Esophagus (tissue), 2 donors: Measurements from ENCODE around the gene IL15RA. TPM values are rescaled to one million over a fixed set of nuclear protein-coding genes. Genes with fewer than 3 reads are reported as not detected.

Experiments used
- H3K27ac ChIP-seq, 2 donors: one replicate each; pipeline ENCODE4 v1.5.1; 2013; ENCODE audit warnings: low read depth in 2 of 2, mild to moderate bottlenecking in 2 of 2, inconsistent platforms in 1 of 2, low read length in 1 of 2, moderate library complexity in 1 of 2
- H3K27me3 ChIP-seq, 2 donors: one replicate each; pipeline ENCODE4 v1.6.1; 2013; ENCODE audit warnings: low read length in 2 of 2, control low read depth in 1 of 2, mild to moderate bottlenecking in 1 of 2; ENCODE audit not compliant: insufficient read depth in 2 of 2, control insufficient read depth in 1 of 2
- H3K36me3 ChIP-seq, 2 donors: one replicate each; pipeline ENCODE4 v1.6.1; 2013; ENCODE audit warnings: low read length in 1 of 2; ENCODE audit not compliant: control insufficient read depth in 2 of 2, insufficient read depth in 2 of 2
- H3K4me1 ChIP-seq, 2 donors: one replicate each; pipeline ENCODE4 v1.6.1; 2013; ENCODE audit warnings: low read length in 1 of 2; ENCODE audit not compliant: control insufficient read depth in 2 of 2, insufficient read depth in 2 of 2
- H3K4me3 ChIP-seq, 2 donors: one replicate each; pipeline ENCODE4 v1.5.1; 2013; ENCODE audit warnings: low read length in 2 of 2, mild to moderate bottlenecking in 2 of 2, low read depth in 1 of 2, moderate library complexity in 1 of 2
- H3K9me3 ChIP-seq, 2 donors: one replicate each; pipeline ENCODE4 v1.6.1; 2013; ENCODE audit warnings: mild to moderate bottlenecking in 2 of 2, low read depth in 1 of 2, low read length in 1 of 2, moderate library complexity in 1 of 2; ENCODE audit not compliant: control insufficient read depth in 2 of 2, insufficient read depth in 1 of 2
- WGBS, 2 donors: extraction: QIAGEN DNeasy Blood & Tissue Kit; methylation state at CpG; one replicate each; pipeline ENCODE4 v1.1.7; 2013; 5-methylcytosine and 5-hydroxymethylcytosine counted together
- polyA plus RNA-seq, 2 donors: library from polyadenylated mRNA; stranded (reverse); fragments of 200-250 nt; gene quantifications; one replicate each; pipeline ENCODE4 v1.2.3, GENCODE V29; 2013
- donor health status: healthy with polysubstance abuse.
- donor health status: Bipolar disorder and iron deficiency.

IL15RA gene
- polyA plus RNA-seq, 2 donors = 2.5 to 6.4 TPM

DNA sequence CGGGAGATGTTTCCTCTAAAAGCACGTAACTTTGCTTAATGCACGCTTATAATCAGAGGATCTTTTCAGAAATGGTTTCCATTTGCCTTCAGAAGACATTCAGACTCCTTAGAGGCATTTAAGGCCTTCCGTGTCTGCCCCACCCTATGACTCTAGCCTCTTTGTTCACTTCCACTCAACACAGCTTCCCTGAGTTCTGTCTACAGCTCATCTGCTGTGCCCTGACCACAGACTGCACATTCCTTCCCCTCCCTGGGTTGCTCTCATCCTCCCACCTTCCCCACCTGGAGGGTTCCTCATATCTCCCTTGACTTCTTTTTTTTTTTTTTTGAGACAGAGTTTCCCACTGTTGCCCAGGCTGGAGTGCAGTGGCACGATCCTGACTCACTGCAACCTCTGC lies 70.7 kb downstream of the IL15RA start:
- H3K4me3 ChIP-seq = no peak overlapping the region
- peaks cover 9 to 30% of the 10 kb centered on the region in 2 donors for H3K36me3 ChIP-seq
- 85 to 92% methylated on average over 5 of the region's 5 CpGs for WGBS, 2 donors
- peak overlapping the region; percentile 38 to 56 for H3K27ac ChIP-seq
- no peaks in the 10 kb centered on the region for H3K9me3 ChIP-seq
- H3K27me3 ChIP-seq = no peaks in the 10 kb centered on the region
- peaks cover 0 to 9% of the 10 kb centered on the region in 2 donors for H3K4me1 ChIP-seq

DNA sequence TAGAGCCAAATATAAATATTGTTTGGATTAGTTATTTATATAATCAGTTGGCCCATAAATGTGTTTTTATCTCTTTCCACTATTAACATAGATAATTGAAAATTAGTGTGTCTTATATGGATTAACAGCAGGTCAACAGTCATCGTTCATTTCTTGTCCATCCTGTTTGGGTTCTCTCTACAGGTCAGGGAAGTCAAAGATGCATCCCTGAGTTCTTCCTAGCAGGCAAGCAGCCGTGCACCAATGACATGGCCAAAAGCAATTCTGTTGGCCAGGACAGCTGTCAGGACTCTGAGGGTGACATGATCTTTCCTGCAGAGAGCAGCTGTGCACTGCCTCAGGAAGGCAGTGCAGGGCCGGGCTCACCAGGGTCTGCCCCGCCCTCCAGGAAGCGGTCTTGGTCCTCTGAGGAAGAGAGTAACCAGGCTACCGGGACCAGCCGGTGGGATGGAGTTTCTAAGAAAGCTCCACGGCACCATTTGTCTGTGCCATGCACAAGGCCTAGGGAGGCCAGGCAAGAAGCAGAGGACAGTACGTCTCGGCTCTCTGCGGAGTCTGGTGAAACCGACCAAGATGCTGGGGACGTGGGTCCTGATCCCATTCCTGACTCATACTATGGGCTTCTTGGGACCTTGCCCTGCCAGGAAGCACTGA lies 71.4 kb downstream of the IL15RA start:
- 77 to 79% methylated on average over 13 of the region's 13 CpGs for WGBS, 2 donors
- H3K4me3 ChIP-seq = no peak overlapping the region
- no peaks in the 10 kb centered on the region for H3K9me3 ChIP-seq
- H3K36me3 ChIP-seq = peaks cover 4 to 23% of the 10 kb centered on the region in 2 donors
- H3K27me3 ChIP-seq = no peaks in the 10 kb centered on the region
- peak overlapping the region; percentile 38 to 56 for H3K27ac ChIP-seq
- peaks cover 0 to 9% of the 10 kb centered on the region in 2 donors for H3K4me1 ChIP-seq

- 68% methylated on average over 4 of the region's 4 CpGs for WGBS, 2 donors
- Histone ChIP-seq H3K4me1 (peaks cover 0 to 9% of the 10 kb centered on the region in 2 donors), H3K9me3 (no peaks in the 10 kb centered on the region), H3K27me3 (no peaks in the 10 kb centered on the region), H3K27ac (no peak overlapping the region), H3K36me3 (peaks cover 0 to 15% of the 10 kb centered on the region in 2 donors), H3K4me3 (no peak overlapping the region)
Measured at GRCh38 chr10:5904227-5904626, 73.1 kb downstream of the IL15RA start.

DNA sequence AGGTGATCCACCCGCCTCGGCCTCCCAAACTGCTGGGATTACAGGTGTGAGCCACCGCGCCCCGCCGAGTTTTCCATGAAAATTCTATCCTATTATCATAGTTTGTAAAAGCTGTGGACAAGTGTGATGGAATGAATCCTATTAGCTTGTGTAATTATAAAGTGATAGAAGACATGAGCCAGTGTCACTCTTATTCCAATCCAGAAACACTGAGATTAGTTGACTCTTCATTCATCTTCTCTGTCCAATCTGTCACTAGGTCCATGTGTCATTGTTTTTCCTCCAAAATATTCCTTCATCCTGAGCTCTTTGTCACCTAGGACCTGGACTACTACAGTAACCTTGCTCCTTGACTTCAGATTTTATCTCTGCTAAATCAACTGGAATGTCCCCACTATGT lies 73.8 kb downstream of the IL15RA start:
- no peaks in the 10 kb centered on the region for H3K9me3 ChIP-seq
- no peak overlapping the region for H3K27ac ChIP-seq
- peaks cover 0 to 9% of the 10 kb centered on the region in 2 donors for H3K36me3 ChIP-seq
- H3K27me3 ChIP-seq = no peaks in the 10 kb centered on the region
- peaks cover 0 to 9% of the 10 kb centered on the region in 2 donors for H3K4me1 ChIP-seq
- H3K4me3 ChIP-seq = no peak overlapping the region
- WGBS, 2 donors = 95 to 96% methylated on average over 6 of the region's 6 CpGs

- peaks cover 0 to 9% of the 10 kb centered on the region in 2 donors for H3K4me1 ChIP-seq
- WGBS, 2 donors = 89 to 94% methylated on average over 18 of the region's 18 CpGs
- no peak overlapping the region for H3K27ac ChIP-seq
- H3K27me3 ChIP-seq = no peaks in the 10 kb centered on the region
- peaks cover 0 to 9% of the 10 kb centered on the region in 2 donors for H3K36me3 ChIP-seq
- no peak overlapping the region for H3K4me3 ChIP-seq
- H3K9me3 ChIP-seq = peaks cover 0 to 4% of the 10 kb centered on the region in 2 donors
Measured at GRCh38 chr10:5902511-5903274, 74.7 kb downstream of the IL15RA start.

Other genes with a start within 250 kb of the IL15RA start
- gene GDI2, start 164.1 kb downstream of the IL15RA start, polyA plus RNA-seq = 100 to 1,000 TPM in 1 of 2 donors, 10 to 100 TPM in 1; 58.2 to 109 TPM
- gene ANKRD16, start 87.7 kb downstream of the IL15RA start, polyA plus RNA-seq = 1 to 10 TPM; 4.3 to 4.7 TPM
- gene FBH1, start 87.3 kb downstream of the IL15RA start, polyA plus RNA-seq = 10 to 100 TPM; 25.4 to 34.4 TPM
- gene IL2RA, start 84.8 kb upstream of the IL15RA start, polyA plus RNA-seq = under 1 TPM; 0.16 to 0.18 TPM
- 10 to 100 TPM; 51.2 to 57.3 TPM for gene RBM17, start 111.5 kb upstream of the IL15RA start, polyA plus RNA-seq
- 10 to 100 TPM; 26.2 to 42.7 TPM for gene PFKFB3, start 225.4 kb upstream of the IL15RA start, polyA plus RNA-seq